Activated CD4-positive, alpha-beta T cell treated with anti-CD3 and anti-CD28 coated beads, Interleukin-2, Interleukin-6, amounts not matched to agents 100 ng/mL and 50 ng/mL, durations not matched to agents 16 hours and 8 hours (primary cell): Measurements from ENCODE around the gene ASPSCR1.

ENCODE experiments used
- DNase-seq: peaks from one replicate; pipeline ENCODE4 v3.0.0-alpha.2; 2020

Gene ASPSCR1

GRCh38 chr17:81977211-81977808 lies at the start of gene ASPSCR1:
Gene ASPSCR1 (plus strand): TSS chr17:81977629. CDS start chr17:81977647, 18 bp downstream.
- peak; percentile 95 for DNase-seq

- DNase-seq = peak; percentile 94
Measured at GRCh38 chr17:81927653-81928543, 49.5 kb upstream of the ASPSCR1 start, which contains the start of gene MAFG. Gene MAFG (minus strand): TSS chr17:81927735. CDS start chr17:81923185, 4,550 bp downstream.

GRCh38 chr17:81928544-81929252 lies 48.7 kb upstream of the ASPSCR1 start:
- no peak for DNase-seq

- no peak for DNase-seq
Measured at GRCh38 chr17:81929253-81930141, 47.9 kb upstream of the ASPSCR1 start.

- no peak for DNase-seq
Measured at GRCh38 chr17:81930142-81931125, 47.0 kb upstream of the ASPSCR1 start.

- no peak for DNase-seq
Measured at GRCh38 chr17:81931189-81931556, 46.3 kb upstream of the ASPSCR1 start.

- no peak for DNase-seq
Measured at GRCh38 chr17:81931557-81932332, 45.7 kb upstream of the ASPSCR1 start.

GRCh38 chr17:81932333-81932983 lies 45.0 kb upstream of the ASPSCR1 start:
- DNase-seq = no peak

- DNase-seq = no peak
Measured at GRCh38 chr17:81933178-81933699, 44.2 kb upstream of the ASPSCR1 start.

GRCh38 chr17:81934098-81934757 lies 43.2 kb upstream of the ASPSCR1 start:
- no peak for DNase-seq

- DNase-seq = no peak
Measured at GRCh38 chr17:81934850-81935708, 42.4 kb upstream of the ASPSCR1 start.

- no peak for DNase-seq
Measured at GRCh38 chr17:81935709-81936084, 41.7 kb upstream of the ASPSCR1 start.

GRCh38 chr17:81939218-81939617 lies 38.2 kb upstream of the ASPSCR1 start:
- DNase-seq = no peak

- DNase-seq = no peak
Measured at GRCh38 chr17:81939881-81940385, 37.5 kb upstream of the ASPSCR1 start.

GRCh38 chr17:81940538-81941483 lies 36.6 kb upstream of the ASPSCR1 start:
- DNase-seq = no peak

GRCh38 chr17:81941484-81942166 lies 35.8 kb upstream of the ASPSCR1 start:
- no peak for DNase-seq
